Activated CD4-positive, alpha-beta memory T cell treated with anti-CD3 and anti-CD28 coated beads for 36 hours (primary cell): ENCODE results near the gene PGAP1. TPM values are rescaled to one million over a fixed set of nuclear protein-coding genes. Genes with fewer than 3 reads are reported as not detected.
A peak's percentile ranks its signal among the peaks of the same experiment; 100 is the strongest.

Experiments
- CTCF ChIA-PET: fragments of 350-600 bp; sonication (Branson Sonifier 250); formaldehyde crosslinking; loops from one replicate; lab custom pipeline; 2021; ENCODE audit warnings: antibody characterized with exemption, inconsistent platforms; lab: Charles Lee
- POLR2A ChIA-PET: fragments of 350-600 bp; sonication (Branson Sonifier 250); formaldehyde crosslinking; loops from one replicate; lab custom pipeline; 2021; ENCODE audit warnings: antibody characterized with exemption; lab: Charles Lee
- DNase-seq: peaks from one replicate; pipeline ENCODE4 v3.0.0-alpha.2; 2020
- H3K27ac Mint-ChIP-seq: one replicate; pipeline ENCODE4 v1.8.0; 2021; ENCODE audit warnings: mixed read lengths
- H3K27me3 Mint-ChIP-seq: one replicate; pipeline ENCODE4 v1.8.0; 2021; ENCODE audit warnings: mixed read lengths
- H3K36me3 Mint-ChIP-seq: one replicate; pipeline ENCODE4 v1.8.0; 2021; ENCODE audit warnings: mixed read lengths
- H3K4me1 Mint-ChIP-seq: one replicate; pipeline ENCODE4 v1.8.0; 2021; ENCODE audit warnings: low read depth, mixed read lengths
- H3K4me3 Mint-ChIP-seq: one replicate; pipeline ENCODE4 v1.8.0; 2021; ENCODE audit warnings: mild to moderate bottlenecking, mixed read lengths
- H3K9me3 Mint-ChIP-seq: one replicate; pipeline ENCODE4 v1.8.0; 2021; ENCODE audit warnings: mixed read lengths
- intact Hi-C: fragments of 100-400 bp; cut with micrococcal nuclease; formaldehyde crosslinking; loops from one replicate; pipeline ENCODE4 v1.15.1; 2023
- total RNA-seq, 2 experiments: library from RNA; stranded (reverse); gene quantifications; one replicate each; pipeline ENCODE4 v1.2.3, GENCODE V29; 2021

PGAP1 gene
- total RNA-seq, 2 experiments from 2014 or later, result 24.5 to 25.5 TPM

DNA sequence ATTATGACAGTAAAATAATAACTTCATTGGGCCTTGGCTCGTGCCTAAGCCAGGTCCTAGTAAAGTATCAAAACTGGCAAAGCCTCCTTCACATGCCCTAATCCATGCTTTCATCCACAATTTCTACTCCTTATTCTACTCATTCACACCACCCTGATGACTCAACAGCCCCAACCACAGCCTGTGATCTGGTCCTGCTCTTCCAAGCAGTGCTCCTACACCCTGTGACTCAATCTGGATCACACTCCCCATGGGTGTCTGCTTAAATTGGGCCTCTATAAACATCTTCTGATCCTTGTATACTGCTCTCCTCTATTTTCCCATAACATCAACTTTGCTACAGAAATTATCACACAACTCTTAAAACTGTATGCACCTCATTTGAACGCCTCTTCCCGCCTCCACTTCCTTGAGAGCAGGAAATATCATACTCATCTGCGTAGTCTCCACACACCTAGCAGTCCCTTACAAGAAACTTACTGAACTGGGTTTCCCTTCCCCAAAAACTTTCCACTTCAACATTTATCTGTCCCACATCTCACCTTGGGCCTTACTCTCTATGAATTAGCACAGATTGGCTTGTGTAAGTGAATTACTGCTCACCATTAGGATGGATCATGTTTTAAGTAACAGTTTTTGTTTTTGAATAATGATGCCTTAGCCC, 142.9 kb downstream of the PGAP1 start:
- no peak overlapping the region for H3K4me3 Mint-ChIP-seq
- peak; percentile 71 for DNase-seq
- H3K4me1 Mint-ChIP-seq, result peaks cover 15% of the 10 kb centered on the region
- POLR2A ChIA-PET, result no interaction called here
- peaks cover 36% of the 10 kb centered on the region for H3K36me3 Mint-ChIP-seq
- H3K9me3 Mint-ChIP-seq, result no peaks in the 10 kb centered on the region
- CTCF ChIA-PET, result no interaction called here
- H3K27ac Mint-ChIP-seq, result peak overlapping the region; percentile 64
- no peaks in the 10 kb centered on the region for H3K27me3 Mint-ChIP-seq
- intact Hi-C loops, result loop anchor here (10.0 kb wide), 1 partner anchor 921 kb away; the partner anchor contains the start of gene MARS2

Other genes with a start within 250 kb of the PGAP1 start
- gene GTF3C3, start 127.0 kb downstream of the PGAP1 start, total RNA-seq, result 10 to 100 TPM; 77.1 to 86.0 TPM
- not detected for gene C2orf66, start 117.4 kb downstream of the PGAP1 start, total RNA-seq